SK-N-SH (cell line): ENCODE measurements around the gene KRTAP10-2.

Experiments
- EP300 ChIP-seq, 2 experiments: IDR thresholded peaks; 2 replicates each; pipeline versions ENCODE4 v1.4.0 to v1.6.1; 2012; ENCODE audit warnings: borderline replicate concordance in 1 of 2, low read depth in 1 of 2, low read length in 1 of 2
- FOSL2 ChIP-seq: IDR thresholded peaks from 2 replicates; pipeline ENCODE4 v1.4.0; 2012; ENCODE audit warnings: low read depth, mild to moderate bottlenecking, moderate library complexity, borderline replicate concordance
- FOXJ3 ChIP-seq: sonication (generic); formaldehyde crosslinking; IDR thresholded peaks from 2 replicates; pipeline ENCODE4 v1.5.1; 2020; ENCODE audit warnings: mild to moderate bottlenecking, missing genetic modification reagents
- FOXM1 ChIP-seq: IDR thresholded peaks from 2 replicates; pipeline ENCODE4 v1.4.0; 2012; ENCODE audit warnings: low read depth, mild to moderate bottlenecking
- GABPA ChIP-seq: IDR thresholded peaks from 2 replicates; pipeline ENCODE4 v1.4.0; 2012; ENCODE audit warnings: low read depth, mild to moderate bottlenecking
- JUND ChIP-seq: IDR thresholded peaks from 2 replicates; pipeline ENCODE4 v1.4.0; 2012
- NFIC ChIP-seq: IDR thresholded peaks from 2 replicates; pipeline ENCODE4 v1.4.0; 2012; ENCODE audit warnings: borderline replicate concordance
- POLR2AphosphoS5 ChIP-seq: IDR thresholded peaks from 2 replicates; pipeline ENCODE4 v1.6.1; 2012; ENCODE audit warnings: low read depth, low read length
- RXRA ChIP-seq: IDR thresholded peaks from 2 replicates; pipeline ENCODE4 v1.4.0; 2012; ENCODE audit warnings: low read depth, mild to moderate bottlenecking, borderline replicate concordance
- TAF1 ChIP-seq: IDR thresholded peaks from 2 replicates; pipeline ENCODE4 v1.6.1; 2012; ENCODE audit warnings: low read depth, mild to moderate bottlenecking, low read length, moderate library complexity, borderline replicate concordance
- TF ChIP-seq, protein P1 (sequence below): fragments of 200-600 bp; sonication (generic); IDR thresholded peaks from 2 replicates; pipeline ENCODE4 v1.6.1; 2017; ENCODE audit warnings: antibody characterized with exemption, mild to moderate bottlenecking, moderate library complexity
- TF ChIP-seq, protein P2 (sequence below): IDR thresholded peaks from 2 replicates; pipeline ENCODE4 v1.6.1; 2012; ENCODE audit warnings: mild to moderate bottlenecking, low read depth, low read length, moderate library complexity

DNA sequence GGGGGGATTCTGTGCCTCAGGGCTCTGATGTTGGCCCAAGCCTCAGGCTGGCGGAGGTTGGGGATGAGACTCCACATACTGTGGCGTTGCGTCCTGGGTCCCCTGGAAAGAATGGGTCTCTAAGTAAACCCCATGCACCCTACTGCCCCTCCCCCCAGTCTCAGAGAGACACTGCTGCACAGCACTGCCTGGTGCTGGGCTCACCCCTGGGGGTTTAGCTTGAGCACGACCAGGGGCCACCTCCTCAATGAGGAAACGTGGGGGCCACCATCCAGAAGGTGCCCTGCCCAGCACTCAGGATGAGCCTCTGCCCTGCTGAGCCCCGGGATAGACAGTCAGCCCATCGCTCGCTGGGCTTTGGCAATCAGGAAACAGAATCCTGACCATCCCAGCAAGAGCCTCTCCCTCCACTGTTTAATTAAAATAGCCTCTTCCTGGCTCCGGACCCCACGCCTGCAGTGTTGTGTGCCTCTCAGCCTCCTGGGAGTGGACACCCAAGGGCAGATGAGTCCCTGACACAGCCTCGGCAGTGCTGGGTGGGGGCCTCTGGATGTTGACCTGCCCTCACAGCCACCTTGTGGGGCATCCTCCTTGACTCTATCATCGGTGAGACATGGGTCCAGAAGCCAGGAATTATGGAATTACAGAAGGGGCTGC is 18.7 kb upstream of the KRTAP10-2 start:
- TF ChIP-seq POLR2AphosphoS5 (no peak), FOXJ3 (CRISPR knock-in tag) (no peak), JUND (no peak), EP300 (IDR thresholded peaks at IDR 0.05; ENCODE audit: borderline replicate concordance in 1 of 2, low read depth in 1 of 2, low read length in 1 of 2) (no peak), TAF1 (no peak), GABPA (no peak), NFIC (no peak), FOXM1 (no peak), FOSL2 (no peak), RXRA (no peak)
- TF ChIP-seq, protein P1, sequence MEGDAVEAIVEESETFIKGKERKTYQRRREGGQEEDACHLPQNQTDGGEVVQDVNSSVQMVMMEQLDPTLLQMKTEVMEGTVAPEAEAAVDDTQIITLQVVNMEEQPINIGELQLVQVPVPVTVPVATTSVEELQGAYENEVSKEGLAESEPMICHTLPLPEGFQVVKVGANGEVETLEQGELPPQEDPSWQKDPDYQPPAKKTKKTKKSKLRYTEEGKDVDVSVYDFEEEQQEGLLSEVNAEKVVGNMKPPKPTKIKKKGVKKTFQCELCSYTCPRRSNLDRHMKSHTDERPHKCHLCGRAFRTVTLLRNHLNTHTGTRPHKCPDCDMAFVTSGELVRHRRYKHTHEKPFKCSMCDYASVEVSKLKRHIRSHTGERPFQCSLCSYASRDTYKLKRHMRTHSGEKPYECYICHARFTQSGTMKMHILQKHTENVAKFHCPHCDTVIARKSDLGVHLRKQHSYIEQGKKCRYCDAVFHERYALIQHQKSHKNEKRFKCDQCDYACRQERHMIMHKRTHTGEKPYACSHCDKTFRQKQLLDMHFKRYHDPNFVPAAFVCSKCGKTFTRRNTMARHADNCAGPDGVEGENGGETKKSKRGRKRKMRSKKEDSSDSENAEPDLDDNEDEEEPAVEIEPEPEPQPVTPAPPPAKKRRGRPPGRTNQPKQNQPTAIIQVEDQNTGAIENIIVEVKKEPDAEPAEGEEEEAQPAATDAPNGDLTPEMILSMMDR = no peak
- TF ChIP-seq, protein P2, sequence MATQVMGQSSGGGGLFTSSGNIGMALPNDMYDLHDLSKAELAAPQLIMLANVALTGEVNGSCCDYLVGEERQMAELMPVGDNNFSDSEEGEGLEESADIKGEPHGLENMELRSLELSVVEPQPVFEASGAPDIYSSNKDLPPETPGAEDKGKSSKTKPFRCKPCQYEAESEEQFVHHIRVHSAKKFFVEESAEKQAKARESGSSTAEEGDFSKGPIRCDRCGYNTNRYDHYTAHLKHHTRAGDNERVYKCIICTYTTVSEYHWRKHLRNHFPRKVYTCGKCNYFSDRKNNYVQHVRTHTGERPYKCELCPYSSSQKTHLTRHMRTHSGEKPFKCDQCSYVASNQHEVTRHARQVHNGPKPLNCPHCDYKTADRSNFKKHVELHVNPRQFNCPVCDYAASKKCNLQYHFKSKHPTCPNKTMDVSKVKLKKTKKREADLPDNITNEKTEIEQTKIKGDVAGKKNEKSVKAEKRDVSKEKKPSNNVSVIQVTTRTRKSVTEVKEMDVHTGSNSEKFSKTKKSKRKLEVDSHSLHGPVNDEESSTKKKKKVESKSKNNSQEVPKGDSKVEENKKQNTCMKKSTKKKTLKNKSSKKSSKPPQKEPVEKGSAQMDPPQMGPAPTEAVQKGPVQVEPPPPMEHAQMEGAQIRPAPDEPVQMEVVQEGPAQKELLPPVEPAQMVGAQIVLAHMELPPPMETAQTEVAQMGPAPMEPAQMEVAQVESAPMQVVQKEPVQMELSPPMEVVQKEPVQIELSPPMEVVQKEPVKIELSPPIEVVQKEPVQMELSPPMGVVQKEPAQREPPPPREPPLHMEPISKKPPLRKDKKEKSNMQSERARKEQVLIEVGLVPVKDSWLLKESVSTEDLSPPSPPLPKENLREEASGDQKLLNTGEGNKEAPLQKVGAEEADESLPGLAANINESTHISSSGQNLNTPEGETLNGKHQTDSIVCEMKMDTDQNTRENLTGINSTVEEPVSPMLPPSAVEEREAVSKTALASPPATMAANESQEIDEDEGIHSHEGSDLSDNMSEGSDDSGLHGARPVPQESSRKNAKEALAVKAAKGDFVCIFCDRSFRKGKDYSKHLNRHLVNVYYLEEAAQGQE = no peak
